Mesodermal cell (in vitro differentiated cells): ENCODE data around the gene SPINK13.
"Not testable (repeated sequence)": the region's sequence is repeated elsewhere in the genome, so short reads cannot be mapped to it uniquely, and the experiment has no call there.

Experiments used
- H3K27ac ChIP-seq: 2 replicates; pipeline ENCODE4 v1.7.0; 2013; ENCODE audit warnings: mild to moderate bottlenecking, low read depth, low read length, moderate library complexity; ENCODE audit not compliant: severe bottlenecking
- H3K36me3 ChIP-seq: 2 replicates; pipeline ENCODE4 v1.7.1; 2013; ENCODE audit warnings: mild to moderate bottlenecking, low read length, moderate library complexity; ENCODE audit not compliant: control insufficient read depth, insufficient read depth
- H3K4me1 ChIP-seq: one replicate; pipeline ENCODE4 v1.7.1; 2013; ENCODE audit warnings: mild to moderate bottlenecking, low read length; ENCODE audit not compliant: insufficient read depth, control insufficient read depth, poor library complexity, severe bottlenecking
- H3K4me3 ChIP-seq: 2 replicates; pipeline ENCODE4 v1.7.0; 2013; ENCODE audit warnings: low read length, control low read depth, mild to moderate bottlenecking; ENCODE audit not compliant: insufficient read depth, poor library complexity, severe bottlenecking; ENCODE audit errors: extremely low read depth
- H3K9me3 ChIP-seq: 2 replicates; pipeline ENCODE4 v1.7.1; 2013; ENCODE audit warnings: mild to moderate bottlenecking, low read length, moderate library complexity; ENCODE audit not compliant: control insufficient read depth
- WGBS, 2 experiments: methylation state at CpG; one replicate each; pipeline ENCODE4 v1.1.5; 2013; ENCODE audit warnings: missing lambda C conversion rate in 2 of 2; ENCODE audit not compliant: insufficient coverage in 2 of 2; 5-methylcytosine and 5-hydroxymethylcytosine counted together

SPINK13 gene

GRCh38 chr5:148261221-148261620, 7.4 kb upstream of the SPINK13 start:
- Histone ChIP-seq H3K27ac (no peak overlapping the region), H3K4me1 (no peaks in the 10 kb centered on the region), H3K9me3 (peaks cover 6% of the 10 kb centered on the region), H3K4me3 (no peak overlapping the region), H3K36me3 (no peaks in the 10 kb centered on the region)

- WGBS, 2 experiments = 83 to 88% methylated on average over 3 of the region's 3 CpGs
Measured at GRCh38 chr5:148267962-148268361, 632 bp upstream of the SPINK13 start.

GRCh38 chr5:148275129-148275528, 6.5 kb downstream of the SPINK13 start:
- not testable (repeated sequence) for H3K4me3 ChIP-seq, H3K9me3 ChIP-seq, H3K36me3 ChIP-seq, H3K27ac ChIP-seq, H3K4me1 ChIP-seq
- WGBS, 2 experiments = 83% methylated on average over 1 of the region's 2 CpGs; no CpG with 5 or more reads in 1 of the 2 experiments

More at GRCh38 chr5:148267962-148268361, 632 bp upstream of the SPINK13 start:
- Histone ChIP-seq H3K9me3 (no peaks in the 10 kb centered on the region), H3K4me3 (no peak overlapping the region), H3K36me3 (no peaks in the 10 kb centered on the region), H3K27ac (no peak overlapping the region), H3K4me1 (peaks cover 4% of the 10 kb centered on the region)

- not testable (repeated sequence) for H3K27ac ChIP-seq, H3K36me3 ChIP-seq, H3K4me1 ChIP-seq, H3K4me3 ChIP-seq, H3K9me3 ChIP-seq
- 40 to 41% methylated on average over 1 to 4 of the region's 5 CpGs for WGBS, 2 experiments
Measured at GRCh38 chr5:148280893-148281292, 12.3 kb downstream of the SPINK13 start.

- not testable (repeated sequence) for H3K9me3 ChIP-seq
Measured at GRCh38 chr5:148281336-148281735, 12.7 kb downstream of the SPINK13 start.

GRCh38 chr5:148290271-148291195, 21.9 kb downstream of the SPINK13 start:
- 13 to 31% methylated on average over 3 of the region's 6 CpGs for WGBS, 2 experiments
- Histone ChIP-seq H3K4me1 (no peaks in the 10 kb centered on the region), H3K9me3 (no peaks in the 10 kb centered on the region), H3K36me3 (no peaks in the 10 kb centered on the region), H3K4me3 (no peak overlapping the region), H3K27ac (no peak overlapping the region)

More at GRCh38 chr5:148281336-148281735, 12.7 kb downstream of the SPINK13 start:
- not testable (repeated sequence) for H3K27ac ChIP-seq, H3K36me3 ChIP-seq, H3K4me1 ChIP-seq, H3K4me3 ChIP-seq
- WGBS, 2 experiments = 78 to 96% methylated on average over 3 to 4 of the region's 4 CpGs

- Histone ChIP-seq H3K9me3 (no peaks in the 10 kb centered on the region), H3K4me3 (no peak overlapping the region), H3K36me3 (no peaks in the 10 kb centered on the region), H3K4me1 (no peaks in the 10 kb centered on the region), H3K27ac (no peak overlapping the region)
- 68 to 80% methylated on average over 4 of the region's 4 CpGs for WGBS, 2 experiments
Measured at GRCh38 chr5:148297731-148298130, 29.1 kb downstream of the SPINK13 start.

- no peaks in the 10 kb centered on the region for H3K36me3 ChIP-seq
- WGBS, 2 experiments = no CpG with 5 or more reads among the region's 1 CpG
- no peak overlapping the region for H3K27ac ChIP-seq
Measured at GRCh38 chr5:148306446-148306845, 37.9 kb downstream of the SPINK13 start.

GRCh38 chr5:148309019-148309418, 40.4 kb downstream of the SPINK13 start:
- no peak overlapping the region for H3K27ac ChIP-seq
- no peaks in the 10 kb centered on the region for H3K36me3 ChIP-seq
- no peaks in the 10 kb centered on the region for H3K4me1 ChIP-seq
- peaks cover 13% of the 10 kb centered on the region for H3K9me3 ChIP-seq
- WGBS, 2 experiments = 75 to 85% methylated on average over 2 to 3 of the region's 3 CpGs
- no peak overlapping the region for H3K4me3 ChIP-seq

More at GRCh38 chr5:148306446-148306845, 37.9 kb downstream of the SPINK13 start:
- Histone ChIP-seq H3K4me3 (no peak overlapping the region), H3K9me3 (peaks cover 13% of the 10 kb centered on the region), H3K4me1 (no peaks in the 10 kb centered on the region)

- H3K36me3 ChIP-seq = no peaks in the 10 kb centered on the region
- H3K27ac ChIP-seq = no peak overlapping the region
- no peaks in the 10 kb centered on the region for H3K4me1 ChIP-seq
- H3K4me3 ChIP-seq = no peak overlapping the region
- peaks cover 13% of the 10 kb centered on the region for H3K9me3 ChIP-seq
Measured at GRCh38 chr5:148309746-148310145, 41.2 kb downstream of the SPINK13 start.

- Histone ChIP-seq H3K4me3 (no peak overlapping the region), H3K36me3 (no peaks in the 10 kb centered on the region), H3K27ac (no peak overlapping the region), H3K9me3 (peaks cover 13% of the 10 kb centered on the region), H3K4me1 (no peaks in the 10 kb centered on the region)
- WGBS, 2 experiments = 60 to 100% methylated on average over 1 of the region's 3 CpGs
Measured at GRCh38 chr5:148311484-148311883, 42.9 kb downstream of the SPINK13 start.
